ENCODE measurements around the gene ZNF678.

DNA sequence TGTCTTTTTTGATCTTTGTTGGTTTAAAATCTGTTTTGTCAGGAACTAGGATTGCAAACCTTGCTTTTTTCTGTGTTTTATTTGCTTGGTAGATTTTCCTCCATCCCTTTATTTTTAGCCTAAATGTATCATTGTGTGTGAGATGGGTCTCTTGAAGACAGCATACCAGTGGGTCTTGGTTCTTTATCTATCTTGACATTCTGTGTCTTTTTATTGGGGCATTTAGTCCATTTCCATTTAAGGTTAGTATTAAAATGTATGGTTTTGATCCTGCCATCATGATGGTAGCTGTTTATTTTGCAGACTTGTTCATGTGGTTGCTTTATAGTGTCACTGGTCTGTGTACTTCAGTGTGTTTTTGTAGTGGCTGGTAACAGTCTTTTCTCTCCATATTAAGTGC lies 14.1 kb downstream of the ZNF678 start:
- TF ChIP-seq ARNT (IDR thresholded peaks at IDR 0.05) (no peak), BHLHE40 (IDR thresholded peaks at IDR 0.05; ENCODE audit: borderline replicate concordance) (no peak), NFRKB (IDR thresholded peaks at IDR 0.05) (no peak), HDGF (IDR thresholded peaks at IDR 0.05; ENCODE audit: borderline replicate concordance) (no peak), TARDBP (IDR thresholded peaks at IDR 0.05) (no peak), SP1 (IDR thresholded peaks at IDR 0.05) (no peak), LEF1 (IDR thresholded peaks at IDR 0.05; ENCODE audit: borderline replicate concordance) (no peak), SUZ12 (IDR thresholded peaks at IDR 0.05) (no peak), FOXM1 (IDR thresholded peaks at IDR 0.05; ENCODE audit: borderline replicate concordance) (no peak), ZNF384 (IDR thresholded peaks at IDR 0.05) (no peak), L3MBTL2 (conservative IDR thresholded peaks at IDR 0.05) (no peak), CTBP1 (IDR thresholded peaks at IDR 0.05; ENCODE audit: borderline replicate concordance) (no peak), FOXK2 (IDR thresholded peaks at IDR 0.05) (no peak), ELF4 (IDR thresholded peaks at IDR 0.05) (no peak)
